Nephron (organoid): ENCODE data around the gene PDCL3.

Experiments
- H3K27ac Mint-ChIP-seq, 3 experiments: 2 replicates each; pipeline ENCODE4 v1.8.0; 2020; ENCODE audit warnings: mixed read lengths in 3 of 3, mild to moderate bottlenecking in 2 of 3, moderate library complexity in 1 of 3
- H3K27me3 Mint-ChIP-seq: 2 replicates; pipeline ENCODE4 v1.8.0; 2021; ENCODE audit warnings: low read depth, mild to moderate bottlenecking, moderate library complexity, mixed read lengths
- H3K36me3 Mint-ChIP-seq: 2 replicates; pipeline ENCODE4 v1.8.0; 2020; ENCODE audit warnings: low read depth, mixed read lengths
- H3K4me1 Mint-ChIP-seq: 2 replicates; pipeline ENCODE4 v1.8.0; 2020; ENCODE audit warnings: mixed read lengths
- H3K4me3 Mint-ChIP-seq, 3 experiments: 2 replicates each; pipeline ENCODE4 v1.8.0; 2020; ENCODE audit warnings: mild to moderate bottlenecking in 3 of 3, mixed read lengths in 3 of 3, moderate library complexity in 2 of 3
- H3K9me3 Mint-ChIP-seq: 2 replicates; pipeline ENCODE4 v1.8.0; 2020; ENCODE audit warnings: mixed read lengths
- CTCF ChIP-seq, 3 experiments: fragments of 200-600 bp; sonication (generic); IDR thresholded peaks; one replicate each; pipeline ENCODE4 v1.5.0; 2021; ENCODE audit warnings: antibody characterized with exemption in 3 of 3; ENCODE audit not compliant: unreplicated experiment in 3 of 3

Gene PDCL3

DNA sequence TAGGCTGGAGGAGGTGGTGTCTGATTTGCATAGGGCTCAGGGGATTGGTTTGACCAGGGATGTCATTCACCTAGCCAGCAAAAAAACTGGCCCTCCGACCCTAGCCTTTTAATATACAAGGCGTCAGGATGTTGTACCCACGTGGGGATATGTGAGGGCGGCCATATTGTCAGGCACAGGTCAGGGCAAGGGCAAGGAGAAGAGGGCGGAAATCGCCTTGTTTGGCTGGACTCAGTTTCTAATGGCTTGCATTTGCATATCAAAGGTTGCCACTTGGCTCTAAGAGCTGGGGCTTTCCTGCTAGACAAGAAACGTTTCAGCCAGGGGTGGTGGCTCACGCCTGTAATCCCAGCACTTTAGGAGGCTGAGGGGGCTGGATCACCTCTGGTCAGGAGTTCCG, 24.9 kb upstream of the PDCL3 start:
- TF ChIP-seq CTCF (IDR thresholded peaks at IDR 0.05; ENCODE audit: unreplicated experiment in 3 of 3) = no peak
- H3K4me1 Mint-ChIP-seq = no peaks in the 10 kb centered on the region
- H3K36me3 Mint-ChIP-seq = no peaks in the 10 kb centered on the region
- no peak overlapping the region for H3K27ac Mint-ChIP-seq
- H3K4me3 Mint-ChIP-seq = no peak overlapping the region
- H3K27me3 Mint-ChIP-seq = peaks cover 3% of the 10 kb centered on the region
- H3K9me3 Mint-ChIP-seq = no peaks in the 10 kb centered on the region

GRCh38 chr2:100539221-100539620, 23.6 kb upstream of the PDCL3 start:
- peaks cover 5% of the 10 kb centered on the region for H3K9me3 Mint-ChIP-seq
- H3K36me3 Mint-ChIP-seq = no peaks in the 10 kb centered on the region
- H3K27ac Mint-ChIP-seq = no peak overlapping the region
- H3K4me3 Mint-ChIP-seq = no peak overlapping the region
- H3K27me3 Mint-ChIP-seq = peaks cover 3% of the 10 kb centered on the region
- TF ChIP-seq CTCF (IDR thresholded peaks at IDR 0.05; ENCODE audit: unreplicated experiment in 3 of 3) = no peak
- H3K4me1 Mint-ChIP-seq = no peaks in the 10 kb centered on the region

DNA sequence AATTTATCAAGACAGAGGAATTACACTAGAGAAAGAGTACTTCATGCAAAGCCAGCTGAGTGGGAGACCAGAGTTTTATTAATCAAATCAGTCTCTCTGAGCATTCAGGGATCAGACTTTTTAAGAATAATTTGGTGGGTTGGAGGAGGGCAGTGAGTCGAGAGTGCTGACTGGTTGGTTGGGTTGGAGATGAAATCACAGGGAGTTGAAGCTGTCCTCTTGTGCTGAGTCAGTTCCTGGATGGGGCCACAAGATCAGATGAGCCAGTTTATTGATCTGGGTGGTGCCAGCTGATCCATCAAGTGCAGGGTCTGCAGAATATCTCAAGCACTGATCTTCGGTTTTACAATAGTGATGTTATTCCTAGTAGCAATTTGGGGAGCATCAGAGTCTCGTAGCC, 21.4 kb upstream of the PDCL3 start:
- Mint-ChIP-seq H3K36me3 (no peaks in the 10 kb centered on the region), H3K27me3 (peaks cover 8% of the 10 kb centered on the region), H3K27ac (no peak overlapping the region), H3K9me3 (peaks cover 5% of the 10 kb centered on the region), H3K4me3 (no peak overlapping the region), H3K4me1 (no peaks in the 10 kb centered on the region)
- TF ChIP-seq CTCF (IDR thresholded peaks at IDR 0.05; ENCODE audit: unreplicated experiment in 3 of 3) = no peak

- peaks cover 8% of the 10 kb centered on the region for H3K27me3 Mint-ChIP-seq
- no peaks in the 10 kb centered on the region for H3K4me1 Mint-ChIP-seq
- no peak overlapping the region for H3K27ac Mint-ChIP-seq
- no peak overlapping the region for H3K4me3 Mint-ChIP-seq
- TF ChIP-seq CTCF (IDR thresholded peaks at IDR 0.05; ENCODE audit: unreplicated experiment in 3 of 3) = no peak
- peaks cover 5% of the 10 kb centered on the region for H3K9me3 Mint-ChIP-seq
- H3K36me3 Mint-ChIP-seq = no peaks in the 10 kb centered on the region
These were observed 20.4 kb upstream of the PDCL3 start for GRCh38 chr2:100542418-100542817.

GRCh38 chr2:100544911-100545596, 17.7 kb upstream of the PDCL3 start:
- H3K4me3 Mint-ChIP-seq = no peak overlapping the region
- H3K9me3 Mint-ChIP-seq = peaks cover 5% of the 10 kb centered on the region
- no peaks in the 10 kb centered on the region for H3K4me1 Mint-ChIP-seq
- H3K36me3 Mint-ChIP-seq = no peaks in the 10 kb centered on the region
- peaks cover 8% of the 10 kb centered on the region for H3K27me3 Mint-ChIP-seq
- H3K27ac Mint-ChIP-seq = no peak overlapping the region
- TF ChIP-seq CTCF (IDR thresholded peaks at IDR 0.05; ENCODE audit: unreplicated experiment in 3 of 3) = no peak

DNA sequence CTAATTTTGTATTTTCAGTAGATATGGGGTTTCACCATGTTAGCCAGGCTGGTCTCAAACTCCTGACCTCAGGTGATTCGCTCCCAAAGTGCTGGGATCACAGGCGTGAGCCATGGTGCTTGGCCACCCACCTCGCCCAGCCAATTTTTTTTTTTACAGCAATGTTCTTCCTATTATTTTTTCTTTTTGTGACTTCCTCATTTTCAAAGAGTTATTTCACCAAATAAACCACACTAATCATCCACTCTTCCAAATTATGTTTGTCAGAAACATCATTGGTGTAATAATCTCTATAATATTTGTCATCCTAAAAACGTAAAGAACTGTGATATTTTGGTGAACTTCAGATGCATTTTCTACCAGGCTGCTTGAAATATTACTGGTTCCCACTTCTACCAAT, 16.3 kb upstream of the PDCL3 start:
- H3K27ac Mint-ChIP-seq = no peak overlapping the region
- no peaks in the 10 kb centered on the region for H3K36me3 Mint-ChIP-seq
- peaks cover 5% of the 10 kb centered on the region for H3K9me3 Mint-ChIP-seq
- H3K4me1 Mint-ChIP-seq = no peaks in the 10 kb centered on the region
- no peak overlapping the region for H3K4me3 Mint-ChIP-seq
- peaks cover 10% of the 10 kb centered on the region for H3K27me3 Mint-ChIP-seq
- TF ChIP-seq CTCF (IDR thresholded peaks at IDR 0.05; ENCODE audit: unreplicated experiment in 3 of 3) = no peak
